A549 (cell line): ENCODE measurements around the gene TOM1L2. TPM values are rescaled to one million over a fixed set of nuclear protein-coding genes. Genes with fewer than 3 reads are reported as not detected.

Source experiments
- CBX2 ChIP-seq: fragments of 200-600 bp; sonication (generic); IDR thresholded peaks from 2 replicates; pipeline ENCODE4 v1.6.1; 2016; ENCODE audit warnings: low read depth, mild to moderate bottlenecking, borderline replicate concordance
- CBX8 ChIP-seq: fragments of 200-600 bp; sonication (generic); IDR thresholded peaks from 2 replicates; pipeline ENCODE4 v1.6.1; 2016
- EHF ChIP-seq: fragments of 250-450 bp; sonication (Bioruptor Pico); IDR thresholded peaks from 2 replicates; pipeline ENCODE4 v1.5.0; 2020; ENCODE audit warnings: mild to moderate bottlenecking
- FOSB ChIP-seq: fragments of 250-450 bp; sonication (Bioruptor Pico); IDR thresholded peaks from 2 replicates; pipeline ENCODE4 v1.5.0; 2020; ENCODE audit warnings: mild to moderate bottlenecking, moderate library complexity
- FOSL2 ChIP-seq, 2 experiments: fragments of 450-650 bp in 1 of 2; fragments of >200 bp in 1 of 2; sonication (Bioruptor Twin) in 1 of 2; formaldehyde crosslinking; IDR thresholded peaks; 2 replicates each; pipeline versions ENCODE4 v1.5.0 to v1.6.1; 2016 to 2020; ENCODE audit warnings: mild to moderate bottlenecking in 1 of 2, moderate library complexity in 1 of 2
- FOXS1 ChIP-seq: fragments of 250-450 bp; sonication (Bioruptor Pico); IDR thresholded peaks from 2 replicates; pipeline ENCODE4 v1.5.0; 2020; ENCODE audit warnings: mild to moderate bottlenecking, moderate library complexity
- GATA3 ChIP-seq: IDR thresholded peaks from 2 replicates; pipeline ENCODE4 v1.6.1; 2012; ENCODE audit warnings: borderline replicate concordance
- HOXB13 ChIP-seq: fragments of 250-450 bp; sonication (Bioruptor Pico); IDR thresholded peaks from 2 replicates; pipeline ENCODE4 v1.5.0; 2020; ENCODE audit warnings: low read depth, mild to moderate bottlenecking, moderate library complexity
- MAZ ChIP-seq: fragments of 150-350 bp; IDR thresholded peaks from 2 replicates; pipeline ENCODE4 v1.6.1; 2014; ENCODE audit warnings: antibody characterized with exemption, low read depth, low read length, borderline replicate concordance
- NFE2L2 ChIP-seq: fragments of 150-350 bp; conservative IDR thresholded peaks from 2 replicates; pipeline ENCODE4 v1.6.1; 2014; ENCODE audit warnings: low read length
- NR3C1 ChIP-seq: fragments of >200 bp; sonication (Bioruptor Twin); formaldehyde crosslinking; IDR thresholded peaks from 3 replicates; pipeline ENCODE4 v1.6.1; 2017
- POLR2AphosphoS2 ChIP-seq: conservative IDR thresholded peaks from 2 replicates; pipeline ENCODE4 v1.6.1; 2012; ENCODE audit warnings: low read length, improper control_type of control experiment, inconsistent platforms
- RCOR1 ChIP-seq: fragments of 150-350 bp; IDR thresholded peaks from 2 replicates; pipeline ENCODE4 v1.6.1; 2014; ENCODE audit warnings: antibody characterized with exemption, low read length, low read depth
- SREBF2 ChIP-seq: fragments of 450-650 bp; IDR thresholded peaks from 2 replicates; pipeline ENCODE4 v1.6.1; 2014; ENCODE audit warnings: mild to moderate bottlenecking, moderate library complexity
- ZNF302 ChIP-seq: fragments of 250-450 bp; sonication (Bioruptor Pico); IDR thresholded peaks from 2 replicates; pipeline ENCODE4 v1.9.0; 2021; ENCODE audit warnings: inconsistent platforms, mild to moderate bottlenecking, moderate library complexity
- ZSCAN20 ChIP-seq: fragments of 250-450 bp; sonication (Bioruptor Pico); IDR thresholded peaks from 2 replicates; pipeline ENCODE4 v1.8.0; 2022; ENCODE audit warnings: mild to moderate bottlenecking, moderate library complexity
- polyA plus RNA-seq, 4 experiments: library from polyadenylated mRNA; depleted of rRNA in 3 of 4; stranded (reverse); fragments of >200 nt; fragmentation: RNase III in 1 of 4; extraction: RNeasy Plus Mini Kit Qiagen cat#74134 plus additional on column Dnase treatment in 1 of 4; gene quantifications; 2 replicates in 3 of 4; 3 replicates in 1 of 4; pipeline ENCODE4 v1.2.3, GENCODE V29; 2011 to 2017
- TF ChIP-seq, protein P1 (sequence below): fragments of 200-600 bp; sonication (generic); IDR thresholded peaks from 2 replicates; pipeline ENCODE4 v1.6.1; 2016; ENCODE audit warnings: antibody characterized with exemption, mild to moderate bottlenecking, moderate library complexity
- TF ChIP-seq, protein P2 (sequence below): fragments of 250-450 bp; sonication (Bioruptor Pico); IDR thresholded peaks from 2 replicates; pipeline ENCODE4 v1.5.0; 2020; ENCODE audit warnings: low read depth, mild to moderate bottlenecking, moderate library complexity
- TF ChIP-seq, protein P3 (sequence below): fragments of 250-450 bp; sonication (Bioruptor Pico); IDR thresholded peaks from 2 replicates; pipeline ENCODE4 v1.5.0; 2021; ENCODE audit warnings: mild to moderate bottlenecking, moderate library complexity, borderline replicate concordance
- TF ChIP-seq, protein P4 (sequence below): fragments of 150-350 bp; IDR thresholded peaks from 2 replicates; pipeline ENCODE4 v1.6.1; 2014; ENCODE audit warnings: low read depth, mild to moderate bottlenecking, low read length
- TF ChIP-seq, protein P5 (sequence below): IDR thresholded peaks from 2 replicates; pipeline ENCODE4 v1.6.1; 2012; ENCODE audit warnings: low read depth, borderline replicate concordance
- TF ChIP-seq, protein P6 (sequence below): fragments of >200 bp; sonication (Bioruptor Twin); formaldehyde crosslinking; IDR thresholded peaks from 3 replicates; pipeline ENCODE4 v1.6.1; 2016
- TF ChIP-seq, protein P7 (sequence below): fragments of 450-650 bp; IDR thresholded peaks from 2 replicates; pipeline ENCODE4 v1.6.1; 2014; ENCODE audit warnings: antibody characterized with exemption
- TF ChIP-seq, protein P8 (sequence below): IDR thresholded peaks from 2 replicates; pipeline ENCODE4 v1.6.1; 2012
- TF ChIP-seq, protein P9 (sequence below): IDR thresholded peaks from 2 replicates; pipeline ENCODE4 v1.6.1; 2012

Gene TOM1L2
- polyA plus RNA-seq, 2 of the 4 experiments (the other 2 are of a cell fraction) = 19.2 to 24.7 TPM

DNA sequence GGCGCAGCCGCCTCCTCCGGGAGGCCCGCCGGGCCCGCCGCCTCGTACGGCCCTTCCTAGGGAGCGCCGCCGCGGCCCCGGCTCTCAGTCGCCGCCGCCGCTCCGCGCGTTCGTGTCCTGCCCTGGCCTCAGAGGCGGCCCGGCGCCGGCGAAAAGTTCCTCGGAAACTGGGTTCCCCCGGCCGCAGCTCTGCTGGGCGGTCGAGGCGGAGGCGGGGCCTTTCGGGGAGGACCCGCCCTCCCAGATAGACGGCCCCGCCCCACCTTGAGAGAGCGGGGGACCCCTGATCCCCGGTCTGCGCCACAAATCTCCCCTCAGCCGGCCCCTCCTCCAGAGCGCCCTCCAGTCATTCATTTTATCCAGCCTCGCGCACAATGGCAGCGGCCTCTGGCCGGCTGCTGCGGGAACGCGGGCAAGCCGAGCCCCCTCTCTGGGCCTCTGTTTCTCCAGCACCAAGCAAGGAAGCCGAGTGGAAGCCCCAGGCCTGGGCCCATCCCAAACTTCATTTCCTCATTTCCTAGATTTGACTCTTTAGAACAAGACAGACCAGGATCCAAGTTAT lies 135.3 kb downstream of the TOM1L2 start, which contains the start of gene SREBF1 (continued):
- TF ChIP-seq CBX2 (no peak), FOSL2 (IDR thresholded peaks at IDR 0.05) (no peak), FOSL2 (CRISPR knock-in tag; IDR thresholded peaks at IDR 0.05) (no peak), EHF (no peak), NFE2L2 (no peak), NR3C1 (no peak), GATA3 (no peak; the same call in 1 of the 2 replicates), HOXB13 (no peak; the same call in 1 of the 2 replicates), FOXS1 (CRISPR knock-in tag) (no peak), CBX8 (no peak), RCOR1 (no peak), ZNF302 (no peak), ZSCAN20 (CRISPR knock-in tag) (no peak), MAZ (no peak), POLR2AphosphoS2 (no peak; the same call in 1 of the 2 replicates), SREBF2 (no peak), FOSB (CRISPR knock-in tag) (no peak)
- TF ChIP-seq, protein P1, sequence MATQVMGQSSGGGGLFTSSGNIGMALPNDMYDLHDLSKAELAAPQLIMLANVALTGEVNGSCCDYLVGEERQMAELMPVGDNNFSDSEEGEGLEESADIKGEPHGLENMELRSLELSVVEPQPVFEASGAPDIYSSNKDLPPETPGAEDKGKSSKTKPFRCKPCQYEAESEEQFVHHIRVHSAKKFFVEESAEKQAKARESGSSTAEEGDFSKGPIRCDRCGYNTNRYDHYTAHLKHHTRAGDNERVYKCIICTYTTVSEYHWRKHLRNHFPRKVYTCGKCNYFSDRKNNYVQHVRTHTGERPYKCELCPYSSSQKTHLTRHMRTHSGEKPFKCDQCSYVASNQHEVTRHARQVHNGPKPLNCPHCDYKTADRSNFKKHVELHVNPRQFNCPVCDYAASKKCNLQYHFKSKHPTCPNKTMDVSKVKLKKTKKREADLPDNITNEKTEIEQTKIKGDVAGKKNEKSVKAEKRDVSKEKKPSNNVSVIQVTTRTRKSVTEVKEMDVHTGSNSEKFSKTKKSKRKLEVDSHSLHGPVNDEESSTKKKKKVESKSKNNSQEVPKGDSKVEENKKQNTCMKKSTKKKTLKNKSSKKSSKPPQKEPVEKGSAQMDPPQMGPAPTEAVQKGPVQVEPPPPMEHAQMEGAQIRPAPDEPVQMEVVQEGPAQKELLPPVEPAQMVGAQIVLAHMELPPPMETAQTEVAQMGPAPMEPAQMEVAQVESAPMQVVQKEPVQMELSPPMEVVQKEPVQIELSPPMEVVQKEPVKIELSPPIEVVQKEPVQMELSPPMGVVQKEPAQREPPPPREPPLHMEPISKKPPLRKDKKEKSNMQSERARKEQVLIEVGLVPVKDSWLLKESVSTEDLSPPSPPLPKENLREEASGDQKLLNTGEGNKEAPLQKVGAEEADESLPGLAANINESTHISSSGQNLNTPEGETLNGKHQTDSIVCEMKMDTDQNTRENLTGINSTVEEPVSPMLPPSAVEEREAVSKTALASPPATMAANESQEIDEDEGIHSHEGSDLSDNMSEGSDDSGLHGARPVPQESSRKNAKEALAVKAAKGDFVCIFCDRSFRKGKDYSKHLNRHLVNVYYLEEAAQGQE = 0 out of 2 replicates have a peak, but pooled peaks have one; percentile 1
- TF ChIP-seq, protein P2, sequence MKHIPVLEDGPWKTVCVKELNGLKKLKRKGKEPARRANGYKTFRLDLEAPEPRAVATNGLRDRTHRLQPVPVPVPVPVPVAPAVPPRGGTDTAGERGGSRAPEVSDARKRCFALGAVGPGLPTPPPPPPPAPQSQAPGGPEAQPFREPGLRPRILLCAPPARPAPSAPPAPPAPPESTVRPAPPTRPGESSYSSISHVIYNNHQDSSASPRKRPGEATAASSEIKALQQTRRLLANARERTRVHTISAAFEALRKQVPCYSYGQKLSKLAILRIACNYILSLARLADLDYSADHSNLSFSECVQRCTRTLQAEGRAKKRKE = no peak
- TF ChIP-seq, protein P3, sequence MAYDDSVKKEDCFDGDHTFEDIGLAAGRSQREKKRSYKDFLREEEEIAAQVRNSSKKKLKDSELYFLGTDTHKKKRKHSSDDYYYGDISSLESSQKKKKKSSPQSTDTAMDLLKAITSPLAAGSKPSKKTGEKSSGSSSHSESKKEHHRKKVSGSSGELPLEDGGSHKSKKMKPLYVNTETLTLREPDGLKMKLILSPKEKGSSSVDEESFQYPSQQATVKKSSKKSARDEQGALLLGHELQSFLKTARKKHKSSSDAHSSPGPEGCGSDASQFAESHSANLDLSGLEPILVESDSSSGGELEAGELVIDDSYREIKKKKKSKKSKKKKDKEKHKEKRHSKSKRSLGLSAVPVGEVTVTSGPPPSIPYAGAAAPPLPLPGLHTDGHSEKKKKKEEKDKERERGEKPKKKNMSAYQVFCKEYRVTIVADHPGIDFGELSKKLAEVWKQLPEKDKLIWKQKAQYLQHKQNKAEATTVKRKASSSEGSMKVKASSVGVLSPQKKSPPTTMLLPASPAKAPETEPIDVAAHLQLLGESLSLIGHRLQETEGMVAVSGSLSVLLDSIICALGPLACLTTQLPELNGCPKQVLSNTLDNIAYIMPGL (CRISPR knock-in tag) = no peak
- TF ChIP-seq, protein P4, sequence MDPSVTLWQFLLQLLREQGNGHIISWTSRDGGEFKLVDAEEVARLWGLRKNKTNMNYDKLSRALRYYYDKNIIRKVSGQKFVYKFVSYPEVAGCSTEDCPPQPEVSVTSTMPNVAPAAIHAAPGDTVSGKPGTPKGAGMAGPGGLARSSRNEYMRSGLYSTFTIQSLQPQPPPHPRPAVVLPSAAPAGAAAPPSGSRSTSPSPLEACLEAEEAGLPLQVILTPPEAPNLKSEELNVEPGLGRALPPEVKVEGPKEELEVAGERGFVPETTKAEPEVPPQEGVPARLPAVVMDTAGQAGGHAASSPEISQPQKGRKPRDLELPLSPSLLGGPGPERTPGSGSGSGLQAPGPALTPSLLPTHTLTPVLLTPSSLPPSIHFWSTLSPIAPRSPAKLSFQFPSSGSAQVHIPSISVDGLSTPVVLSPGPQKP = no peak
- TF ChIP-seq, protein P5, sequence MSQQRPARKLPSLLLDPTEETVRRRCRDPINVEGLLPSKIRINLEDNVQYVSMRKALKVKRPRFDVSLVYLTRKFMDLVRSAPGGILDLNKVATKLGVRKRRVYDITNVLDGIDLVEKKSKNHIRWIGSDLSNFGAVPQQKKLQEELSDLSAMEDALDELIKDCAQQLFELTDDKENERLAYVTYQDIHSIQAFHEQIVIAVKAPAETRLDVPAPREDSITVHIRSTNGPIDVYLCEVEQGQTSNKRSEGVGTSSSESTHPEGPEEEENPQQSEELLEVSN = no peak
- TF ChIP-seq, protein P6, sequence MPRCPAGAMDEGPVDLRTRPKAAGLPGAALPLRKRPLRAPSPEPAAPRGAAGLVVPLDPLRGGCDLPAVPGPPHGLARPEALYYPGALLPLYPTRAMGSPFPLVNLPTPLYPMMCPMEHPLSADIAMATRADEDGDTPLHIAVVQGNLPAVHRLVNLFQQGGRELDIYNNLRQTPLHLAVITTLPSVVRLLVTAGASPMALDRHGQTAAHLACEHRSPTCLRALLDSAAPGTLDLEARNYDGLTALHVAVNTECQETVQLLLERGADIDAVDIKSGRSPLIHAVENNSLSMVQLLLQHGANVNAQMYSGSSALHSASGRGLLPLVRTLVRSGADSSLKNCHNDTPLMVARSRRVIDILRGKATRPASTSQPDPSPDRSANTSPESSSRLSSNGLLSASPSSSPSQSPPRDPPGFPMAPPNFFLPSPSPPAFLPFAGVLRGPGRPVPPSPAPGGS = no peak
- TF ChIP-seq, protein P7, sequence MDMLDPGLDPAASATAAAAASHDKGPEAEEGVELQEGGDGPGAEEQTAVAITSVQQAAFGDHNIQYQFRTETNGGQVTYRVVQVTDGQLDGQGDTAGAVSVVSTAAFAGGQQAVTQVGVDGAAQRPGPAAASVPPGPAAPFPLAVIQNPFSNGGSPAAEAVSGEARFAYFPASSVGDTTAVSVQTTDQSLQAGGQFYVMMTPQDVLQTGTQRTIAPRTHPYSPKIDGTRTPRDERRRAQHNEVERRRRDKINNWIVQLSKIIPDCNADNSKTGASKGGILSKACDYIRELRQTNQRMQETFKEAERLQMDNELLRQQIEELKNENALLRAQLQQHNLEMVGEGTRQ = no peak
- TF ChIP-seq, protein P8, sequence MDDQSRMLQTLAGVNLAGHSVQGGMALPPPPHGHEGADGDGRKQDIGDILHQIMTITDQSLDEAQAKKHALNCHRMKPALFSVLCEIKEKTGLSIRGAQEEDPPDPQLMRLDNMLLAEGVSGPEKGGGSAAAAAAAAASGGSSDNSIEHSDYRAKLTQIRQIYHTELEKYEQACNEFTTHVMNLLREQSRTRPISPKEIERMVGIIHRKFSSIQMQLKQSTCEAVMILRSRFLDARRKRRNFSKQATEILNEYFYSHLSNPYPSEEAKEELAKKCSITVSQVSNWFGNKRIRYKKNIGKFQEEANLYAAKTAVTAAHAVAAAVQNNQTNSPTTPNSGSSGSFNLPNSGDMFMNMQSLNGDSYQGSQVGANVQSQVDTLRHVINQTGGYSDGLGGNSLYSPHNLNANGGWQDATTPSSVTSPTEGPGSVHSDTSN = no peak
- TF ChIP-seq, protein P9, sequence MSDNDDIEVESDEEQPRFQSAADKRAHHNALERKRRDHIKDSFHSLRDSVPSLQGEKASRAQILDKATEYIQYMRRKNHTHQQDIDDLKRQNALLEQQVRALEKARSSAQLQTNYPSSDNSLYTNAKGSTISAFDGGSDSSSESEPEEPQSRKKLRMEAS = no peak
- TF ChIP-seq, all 56 proteins: peak for 7
